SH-SY5Y (cell line): Measurements from ENCODE around the gene CIART.

Experiments
- GATA2 ChIP-seq: IDR thresholded peaks from 2 replicates; pipeline ENCODE4 v1.6.1; 2011; ENCODE audit warnings: mild to moderate bottlenecking, low read depth, low read length
- GATA3 ChIP-seq: IDR thresholded peaks from 2 replicates; pipeline ENCODE4 v1.6.1; 2011; ENCODE audit warnings: low read depth, mild to moderate bottlenecking, low read length, moderate library complexity

The CIART gene

DNA sequence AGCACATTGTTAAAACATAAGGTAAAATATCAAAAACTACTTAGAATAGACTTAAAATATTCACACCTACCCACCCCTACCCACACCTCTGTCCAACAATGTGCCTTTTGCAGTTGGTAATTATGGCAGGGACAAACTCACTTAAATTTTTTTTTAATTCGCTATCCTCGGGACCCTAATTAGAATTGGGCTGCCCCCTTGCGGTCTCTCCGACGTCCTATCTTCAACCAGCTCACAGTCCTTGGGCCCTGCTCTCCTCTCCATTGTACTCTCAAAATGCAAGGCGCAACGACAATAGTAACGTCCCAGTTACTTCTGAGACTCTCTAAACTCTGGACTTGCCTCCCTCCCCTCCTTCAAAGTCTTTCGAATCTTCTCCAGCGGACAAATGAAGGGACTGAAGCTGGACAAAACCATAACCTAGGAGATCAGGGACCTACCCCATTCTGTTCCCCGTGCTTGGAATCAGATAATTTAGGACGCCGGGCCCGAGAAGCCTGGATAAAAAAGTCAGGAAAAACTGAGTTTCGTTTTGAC lies 1.1 kb upstream of the CIART start:
- TF ChIP-seq GATA3 (no peak), GATA2 (no peak)

DNA sequence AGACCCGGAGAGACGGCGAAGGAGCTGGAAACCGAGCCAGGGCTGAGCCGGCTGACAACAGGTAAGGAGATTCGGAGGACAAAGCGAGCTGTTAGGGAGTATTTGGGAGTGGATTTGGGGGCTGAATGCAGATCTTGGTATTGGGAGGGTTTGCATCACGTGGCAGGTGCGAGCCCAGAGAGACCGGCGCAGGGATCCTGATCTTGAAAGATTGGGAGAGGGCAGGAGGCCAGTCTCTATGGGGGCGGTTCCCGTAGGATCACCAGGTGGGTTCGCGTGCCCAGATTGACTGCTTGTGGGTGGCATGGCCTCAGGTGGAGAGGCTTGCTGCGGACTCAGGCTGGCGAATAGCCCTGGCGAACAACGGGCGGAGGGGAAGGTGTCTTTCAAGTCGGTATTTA lies 204 bp downstream of the CIART start:
- TF ChIP-seq GATA2 (peak; percentile 35), GATA3 (no peak)

DNA sequence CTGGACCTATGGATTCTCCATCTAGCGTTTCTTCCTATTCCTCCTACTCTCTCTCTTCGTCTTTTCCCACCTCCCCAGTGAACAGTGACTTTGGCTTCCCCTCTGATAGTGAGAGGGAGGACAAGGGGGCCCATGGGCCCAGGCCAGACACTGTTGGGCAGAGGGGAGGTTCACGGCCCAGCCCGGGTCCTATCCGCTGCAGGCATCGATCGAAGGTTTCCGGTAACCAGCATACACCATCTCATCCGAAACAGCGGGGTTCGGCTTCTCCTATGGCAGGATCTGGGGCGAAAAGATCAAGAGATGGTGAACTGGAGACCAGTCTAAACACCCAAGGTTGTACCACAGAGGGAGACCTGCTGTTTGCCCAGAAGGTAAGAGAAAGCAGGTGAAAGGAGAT lies 906 bp downstream of the CIART start:
- no peak for TF ChIP-seq GATA2

DNA sequence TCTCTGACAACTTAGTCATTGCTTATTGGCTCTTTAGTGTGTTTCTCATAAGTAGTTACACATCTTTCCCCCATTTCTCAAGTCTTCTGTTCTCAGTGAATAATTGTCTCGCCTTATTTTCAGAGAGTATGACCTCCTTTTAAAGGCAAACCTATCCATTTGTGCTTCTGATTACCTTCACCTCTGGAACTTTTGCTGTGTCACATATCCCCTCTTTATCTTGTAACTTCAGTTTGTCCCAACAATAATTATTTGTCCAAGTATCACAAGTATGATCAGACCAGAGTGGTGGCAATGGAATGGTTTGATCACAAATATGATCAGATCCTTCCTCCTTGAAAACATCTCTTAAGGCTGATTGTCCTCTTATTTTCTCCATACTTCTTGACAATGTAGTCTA lies 6.0 kb downstream of the CIART start:
- no peak for TF ChIP-seq GATA2
- TF ChIP-seq GATA3, result no peak

DNA sequence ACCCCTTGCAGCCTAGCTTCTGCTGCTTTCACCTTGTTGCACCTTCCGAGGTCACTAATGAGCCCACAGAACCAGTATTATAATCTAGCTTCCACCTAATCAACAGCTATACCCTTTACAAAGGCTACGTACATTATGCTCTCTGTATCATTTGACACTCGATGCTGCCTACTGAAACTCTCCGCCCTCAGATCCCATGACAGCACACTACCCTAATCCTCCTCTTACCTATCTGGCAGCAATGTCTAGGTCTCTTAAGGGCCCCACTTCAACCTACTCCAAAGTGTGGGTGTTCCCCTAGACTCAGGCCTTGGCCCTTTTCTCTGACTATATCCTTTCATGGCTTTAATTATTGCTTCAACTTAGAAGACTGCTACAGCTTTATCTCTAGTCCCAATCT lies 6.5 kb downstream of the CIART start:
- TF ChIP-seq GATA2, result no peak
- no peak for TF ChIP-seq GATA3

DNA sequence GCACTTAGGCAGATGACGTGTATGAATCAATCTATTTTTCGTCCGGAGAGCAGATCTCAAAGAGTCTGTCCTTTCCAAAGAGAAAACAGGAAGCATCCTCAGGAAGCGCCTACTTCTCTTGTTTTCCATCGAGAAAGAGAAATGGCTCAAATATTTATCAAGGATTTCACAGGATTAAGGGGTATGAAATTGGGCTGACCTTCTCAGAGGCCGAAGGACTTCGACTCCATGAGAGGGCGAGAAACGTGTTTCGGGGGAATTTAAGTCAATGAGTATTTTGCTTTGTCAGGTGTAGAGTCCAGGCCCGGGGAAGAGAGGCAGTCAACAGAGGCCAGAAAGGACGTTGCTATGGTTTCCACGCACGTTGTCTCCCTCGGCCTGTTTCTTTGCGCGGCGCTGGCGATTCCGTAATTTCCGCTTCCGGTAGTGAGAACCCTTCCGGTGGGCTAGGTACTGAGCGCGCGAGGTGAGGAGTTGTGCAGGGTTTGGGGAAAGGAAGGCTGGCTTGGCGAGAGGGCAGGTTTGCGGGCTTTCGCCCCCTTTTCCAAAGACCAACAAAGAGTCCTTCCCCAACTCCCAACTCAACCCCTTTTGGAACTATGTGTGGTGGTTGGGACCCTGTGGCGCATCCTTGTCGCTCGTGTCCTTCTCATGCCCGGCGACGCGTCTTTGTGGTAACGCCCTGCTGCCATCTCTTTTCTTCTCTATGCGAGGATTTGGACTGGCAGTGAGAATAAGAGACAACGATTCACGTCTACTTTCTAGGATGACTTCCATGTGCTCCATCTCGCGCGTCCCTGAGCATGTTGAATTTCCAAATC lies 11.3 kb downstream of the CIART start, which contains the start of gene MRPS21:
MRPS21 (plus strand) TSS at position 429 of the 821 bp plus-strand sequence. CDS start 506 bp downstream, outside the sequence.
- TF ChIP-seq GATA3 (no peak), GATA2 (no peak)

DNA sequence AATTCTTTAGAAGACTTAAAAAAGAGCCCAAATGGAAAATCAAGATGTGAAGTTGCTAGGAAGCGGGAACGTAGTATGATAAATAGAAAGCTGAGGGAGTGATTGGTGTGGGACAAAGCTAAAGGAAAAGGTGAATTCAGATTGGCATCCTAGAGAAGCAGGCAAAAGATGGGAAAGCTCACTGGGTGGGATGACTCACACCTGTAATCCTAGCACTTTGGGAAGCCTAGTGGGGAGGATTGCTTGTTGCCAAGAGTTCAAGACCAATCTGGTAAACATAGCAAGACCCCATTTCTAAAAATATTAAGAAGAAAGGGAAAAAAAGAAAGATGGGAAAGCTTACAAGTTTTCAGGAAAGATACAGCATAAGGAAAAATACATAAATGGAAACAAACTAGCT lies 13.1 kb downstream of the CIART start:
- TF ChIP-seq GATA3 (no peak), GATA2 (no peak)

DNA sequence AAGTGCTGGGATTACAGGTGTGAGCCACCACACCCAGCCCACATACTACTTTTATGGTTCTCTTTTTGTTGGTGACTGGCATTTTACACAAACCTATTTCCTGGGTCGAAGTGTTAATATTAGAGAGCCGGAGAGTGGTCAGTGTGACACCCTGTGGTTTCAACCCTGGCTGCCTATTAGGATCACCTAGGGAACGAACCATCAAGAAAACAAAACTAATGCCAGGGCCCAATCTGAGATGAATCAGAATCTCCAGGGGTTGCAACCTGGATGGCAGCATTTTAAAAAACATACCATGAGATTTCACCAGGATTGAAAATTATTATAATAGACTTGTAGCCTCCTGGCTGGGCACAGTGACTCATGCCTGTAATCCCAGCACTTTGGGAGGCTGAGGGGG lies 17.4 kb downstream of the CIART start:
- TF ChIP-seq GATA3 (no peak), GATA2 (no peak)

DNA sequence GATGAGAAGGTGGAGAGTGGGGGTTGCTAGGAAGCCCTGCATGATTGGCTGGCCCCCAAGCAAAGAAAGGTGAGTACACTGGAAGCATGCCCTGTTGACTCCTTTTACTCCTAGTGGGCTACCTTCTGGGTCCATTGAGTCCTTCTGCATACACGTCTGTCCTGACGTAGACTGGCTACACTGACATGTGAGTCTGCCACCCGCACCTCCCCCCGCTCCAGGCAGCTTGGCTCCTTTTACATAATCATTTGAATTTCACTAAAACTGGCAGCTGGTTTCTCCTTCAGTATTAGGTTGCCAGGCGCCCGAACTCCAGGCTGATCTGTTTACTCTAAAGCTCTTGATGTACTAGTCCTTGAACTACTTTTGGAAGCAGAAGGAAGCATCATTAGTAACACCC lies 20.0 kb downstream of the CIART start:
- no peak for TF ChIP-seq GATA3

DNA sequence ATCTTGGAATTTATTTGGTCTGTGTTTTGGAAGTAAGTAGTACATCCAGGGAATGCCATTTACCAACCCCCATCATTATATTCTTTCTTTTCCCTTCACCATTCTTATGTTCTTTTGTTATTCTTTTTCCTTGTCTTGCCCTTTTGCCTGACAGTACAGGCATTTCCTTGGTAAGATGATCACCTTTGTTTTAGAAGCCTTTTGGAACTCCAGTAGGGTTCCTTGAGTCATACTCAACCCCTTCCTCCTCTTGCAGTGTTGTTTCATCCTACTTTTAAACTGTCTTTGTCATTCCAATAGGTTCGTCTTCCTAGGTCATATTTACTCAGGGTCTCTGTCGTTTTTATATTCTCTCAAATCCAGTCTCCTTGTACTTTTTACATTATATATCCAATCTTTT lies 20.5 kb downstream of the CIART start:
- no peak for TF ChIP-seq GATA3

DNA sequence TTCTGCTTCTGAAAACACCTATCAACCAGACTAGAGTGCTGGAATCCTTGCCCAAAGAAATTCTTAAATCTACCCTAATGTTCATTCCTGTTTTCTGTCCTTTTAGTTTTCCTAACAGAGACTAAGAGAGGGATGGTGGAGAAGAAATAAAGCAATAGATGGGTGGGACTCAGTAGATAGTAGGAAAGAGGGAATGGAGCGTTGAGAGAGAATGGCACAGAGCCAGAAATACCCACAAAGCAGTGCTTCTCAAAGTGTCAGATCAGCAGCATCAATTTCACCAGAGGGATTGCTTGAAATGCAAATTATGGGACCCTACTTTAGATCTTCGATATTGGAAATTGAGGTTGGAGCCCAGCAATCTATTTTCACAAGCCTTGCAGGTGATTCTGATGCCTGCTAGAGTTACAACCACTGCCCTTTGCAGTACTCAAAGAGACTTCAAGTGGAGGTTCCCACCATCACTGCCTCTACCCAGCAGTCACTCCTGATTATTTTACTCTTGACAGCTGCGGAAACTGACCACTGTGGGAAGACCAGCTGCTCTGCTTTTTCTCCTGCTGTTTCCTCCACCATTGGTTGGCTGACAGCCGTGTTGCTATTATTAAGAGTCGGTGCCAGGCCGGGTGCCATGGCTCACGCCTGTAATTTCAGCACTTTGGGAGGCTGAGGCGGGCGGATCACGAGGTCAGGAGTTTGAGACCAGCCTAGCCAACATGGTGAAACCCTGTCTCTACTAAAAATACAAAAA lies 27.6 kb downstream of the CIART start:
- TF ChIP-seq GATA2, result no peak
- TF ChIP-seq GATA3, result no peak

DNA sequence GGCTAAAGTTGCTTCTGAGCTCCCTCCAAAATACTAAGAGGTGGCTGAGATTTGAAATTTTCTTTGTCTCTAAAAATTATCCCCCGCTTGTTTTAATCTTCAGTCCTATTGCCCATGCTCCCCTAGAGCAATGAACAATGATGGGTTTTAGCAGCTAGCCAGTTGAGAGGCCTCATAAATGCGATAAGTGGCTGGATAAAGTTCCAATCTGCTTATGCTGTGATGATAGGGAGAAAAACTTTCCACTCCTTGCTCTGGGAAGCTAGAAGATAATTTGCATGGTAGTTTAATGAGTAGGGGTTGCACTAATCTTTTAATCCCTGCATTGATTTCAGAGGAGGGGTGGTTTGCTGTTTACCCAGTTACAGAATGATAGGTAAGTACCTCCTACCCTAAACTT lies 29.4 kb downstream of the CIART start:
- TF ChIP-seq GATA3, result no peak
- no peak for TF ChIP-seq GATA2

DNA sequence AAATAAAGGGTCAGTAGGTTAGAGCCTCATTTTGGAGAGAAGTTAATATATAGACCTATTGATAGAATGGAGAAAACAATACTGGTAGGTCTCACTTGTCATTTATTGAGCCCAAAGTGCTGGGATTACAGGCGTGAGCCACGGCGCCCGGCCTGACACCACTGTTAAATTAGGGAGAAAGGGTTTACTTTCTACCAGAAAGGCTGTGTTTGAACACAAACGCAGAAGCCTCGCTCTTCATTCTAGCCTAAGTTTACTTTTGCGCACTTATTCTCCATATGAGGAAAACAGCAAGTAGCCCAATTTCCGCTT lies 38.3 kb downstream of the CIART start:
- TF ChIP-seq GATA2 (no peak), GATA3 (no peak)

DNA sequence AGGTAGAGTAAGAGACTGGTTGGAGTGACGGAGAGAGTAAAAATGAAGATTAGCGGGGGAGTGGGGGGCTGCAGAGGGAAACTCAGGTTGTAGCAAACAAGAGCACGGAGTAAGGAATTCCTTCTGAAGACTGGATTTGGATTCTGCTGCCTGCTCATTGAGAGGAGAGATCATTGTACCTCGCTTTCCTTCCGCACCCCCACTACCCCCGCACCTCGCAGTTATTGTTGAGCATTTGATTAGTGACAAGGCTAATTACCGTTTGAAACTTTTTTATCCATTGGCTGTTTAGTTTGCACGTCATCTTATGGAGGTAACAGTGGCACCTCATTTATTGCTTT lies 39.4 kb downstream of the CIART start:
- no peak for TF ChIP-seq GATA3
- TF ChIP-seq GATA2, result no peak

DNA sequence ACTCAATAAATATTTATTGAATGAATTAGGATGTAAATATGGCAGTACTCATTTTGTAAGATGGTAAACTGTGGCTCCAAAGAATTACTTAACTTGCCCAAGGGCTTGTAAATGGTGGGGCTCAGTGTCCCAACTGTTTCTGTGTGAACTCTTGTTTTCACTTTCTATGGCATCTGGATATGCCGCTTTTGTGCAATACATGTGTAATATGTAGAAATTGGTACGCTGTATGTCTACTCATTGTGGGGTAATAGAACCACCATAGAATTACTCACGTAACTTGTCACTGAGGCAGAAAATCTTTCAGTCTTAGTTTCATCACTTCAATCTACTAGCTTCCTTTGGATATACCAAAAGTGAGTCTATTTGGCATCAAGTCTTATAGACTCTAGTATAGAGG lies 40.0 kb downstream of the CIART start:
- TF ChIP-seq GATA3, result no peak
- TF ChIP-seq GATA2, result no peak
